Forelimb muscle (tissue), 1 donor: ENCODE results near the gene PLXNA2. TPM values are rescaled to one million over a fixed set of nuclear protein-coding genes. Genes with fewer than 3 reads are reported as not detected.

Experiments used
- DNase-seq: peaks from one replicate; pipeline ENCODE4 v3.0.0-alpha.2; 2013; ENCODE audit warnings: low read depth
- polyA plus RNA-seq: library from polyadenylated mRNA; unstranded; fragments of 120-200 nt; gene quantifications from one replicate; pipeline ENCODE4 v1.2.1, GENCODE V29; 2013; ENCODE audit not compliant: insufficient read length

PLXNA2 gene
- polyA plus RNA-seq, 1 donor = 36.3 TPM

DNA sequence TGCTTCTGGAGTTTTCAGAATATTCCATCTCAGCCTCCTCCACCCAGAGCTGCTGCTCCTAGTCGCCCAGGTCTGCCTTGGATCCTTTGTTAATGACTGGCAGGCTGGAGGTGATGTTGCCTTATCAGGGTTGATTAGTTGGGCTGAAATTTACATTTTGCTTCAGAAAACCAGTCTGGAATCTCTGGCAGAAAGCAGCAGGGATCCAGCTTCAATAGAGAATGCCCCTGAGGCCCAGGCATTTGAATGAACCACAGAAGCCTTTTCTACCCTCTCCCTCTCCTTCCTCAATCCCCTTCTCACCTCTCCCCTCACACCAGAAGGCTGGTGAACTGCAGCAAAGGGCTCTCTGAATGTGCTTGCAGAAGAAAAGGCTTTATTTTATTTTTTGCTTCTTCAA is 83.2 kb downstream of the PLXNA2 start:
- DNase-seq = no peak

DNA sequence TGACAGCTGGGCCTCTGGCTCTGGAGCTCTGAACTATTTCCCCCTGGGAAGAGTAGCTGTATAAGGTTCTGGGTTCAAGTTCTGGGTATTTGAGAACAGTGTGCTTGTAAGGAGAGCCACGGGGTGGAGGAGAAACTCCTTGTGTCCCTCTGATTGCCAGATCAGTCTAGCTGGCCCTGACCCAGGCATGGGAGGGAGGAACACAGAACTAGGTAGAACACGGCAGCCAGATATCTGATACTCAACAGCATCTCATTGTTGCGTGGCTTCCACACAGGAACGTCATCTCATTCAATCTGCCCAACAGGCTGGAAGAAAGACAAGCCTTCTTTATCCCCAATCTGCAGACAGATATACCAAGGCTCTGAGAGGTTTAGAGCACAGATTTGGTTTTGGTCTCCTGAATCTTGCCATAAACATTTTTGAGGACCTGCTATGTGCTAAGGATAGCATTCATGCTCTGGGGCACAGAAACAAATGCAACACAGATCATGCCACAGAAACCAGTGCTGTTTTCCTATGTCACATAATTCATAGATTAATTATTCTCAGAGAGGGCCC is 83.8 kb downstream of the PLXNA2 start:
- DNase-seq = no peak

DNA sequence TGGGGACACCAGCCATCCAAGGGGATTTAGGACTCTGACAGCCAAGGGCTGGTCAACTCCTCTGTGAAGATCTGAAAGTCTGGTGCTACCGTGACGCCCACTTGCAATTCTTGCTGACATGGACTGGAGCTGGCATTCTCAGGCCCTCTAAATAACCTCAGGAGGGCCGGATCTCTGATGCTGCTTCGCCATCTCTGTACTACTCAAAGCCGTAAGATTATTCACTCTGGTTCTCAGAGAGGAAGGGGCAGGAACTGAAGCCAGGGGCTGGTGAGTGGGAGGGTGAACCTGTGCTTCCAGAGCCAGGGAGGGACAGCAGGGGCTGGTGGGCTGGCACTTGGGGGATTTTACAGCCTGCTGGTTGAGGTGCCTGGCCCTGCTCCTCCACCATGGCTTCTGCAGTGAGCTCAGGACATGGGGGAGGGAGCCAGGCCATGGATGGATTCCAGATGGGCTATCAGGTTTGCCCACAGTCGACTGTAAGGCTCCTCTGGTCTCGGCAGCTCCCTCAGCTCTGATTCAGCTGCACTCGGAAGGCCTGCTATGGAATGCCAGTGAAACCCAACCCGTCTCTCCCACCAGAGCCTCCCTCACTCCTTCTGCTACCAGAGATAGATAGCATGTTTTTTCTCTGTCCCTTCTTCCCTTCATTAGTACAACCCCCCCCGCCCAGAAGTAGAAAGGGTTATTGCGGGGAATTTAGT is 84.5 kb downstream of the PLXNA2 start:
- no peak for DNase-seq

DNA sequence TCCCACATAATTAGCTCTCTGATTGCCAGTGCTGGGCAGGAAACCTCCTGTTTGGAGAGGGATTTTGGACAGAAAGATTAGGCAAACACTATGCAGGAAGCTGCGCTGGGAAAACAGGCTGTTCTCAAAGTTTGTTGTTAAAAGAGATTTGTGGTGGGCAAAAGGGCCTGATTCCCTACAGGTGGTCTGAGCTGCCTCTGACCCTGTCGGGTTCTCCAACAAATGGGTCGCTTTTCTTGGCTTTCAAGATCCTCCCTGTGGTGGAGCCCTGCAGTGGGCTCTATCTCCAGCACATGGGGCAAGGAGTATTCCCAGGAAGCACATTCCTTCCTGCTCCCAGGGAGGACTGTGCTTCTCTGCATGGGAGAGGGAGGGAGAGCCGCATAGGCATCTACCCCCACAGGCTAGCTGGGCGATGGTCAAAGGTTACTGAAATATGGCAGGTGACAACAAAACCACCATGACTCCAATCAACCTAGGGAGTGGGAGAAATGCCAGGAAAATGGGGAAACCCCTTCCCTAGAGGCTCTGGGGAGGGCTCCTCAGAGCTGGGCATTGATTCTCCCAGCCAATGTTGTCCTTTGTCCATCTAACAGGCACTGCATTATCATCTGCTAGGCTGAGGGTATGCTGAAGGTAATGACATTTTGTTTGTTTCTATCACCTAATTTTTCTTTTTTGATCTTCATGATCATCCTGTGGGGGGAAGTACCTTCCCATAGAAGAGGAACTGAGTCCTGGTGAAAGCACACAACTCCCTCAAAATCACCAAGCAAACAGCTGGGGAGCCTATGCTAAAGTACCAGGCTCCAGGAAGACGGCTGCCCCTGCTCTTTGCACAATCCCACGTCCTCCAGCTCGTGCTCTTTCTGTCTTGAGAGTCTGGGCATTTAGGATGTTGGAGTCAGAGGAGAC is 85.3 kb downstream of the PLXNA2 start:
- DNase-seq = no peak

DNA sequence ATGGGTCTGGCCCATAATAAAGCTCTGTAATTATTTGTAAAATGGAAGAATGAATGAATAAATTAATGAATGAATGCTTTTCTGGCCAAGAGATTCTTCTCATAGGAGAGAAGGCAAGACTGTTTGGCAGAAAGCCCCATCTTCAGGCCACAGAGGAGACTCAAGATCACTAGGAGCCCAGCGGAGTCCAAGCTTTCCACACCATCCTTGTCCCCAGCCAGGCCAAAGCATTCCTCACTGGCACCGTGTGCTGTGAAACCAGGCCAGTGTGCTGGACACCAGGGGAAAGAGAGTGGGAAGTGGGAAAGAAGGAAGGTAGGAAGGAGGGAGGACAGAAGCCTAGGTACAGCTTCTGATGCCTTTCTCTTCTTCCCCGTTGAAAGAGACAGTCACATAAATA is 86.4 kb downstream of the PLXNA2 start:
- DNase-seq = no peak

DNA sequence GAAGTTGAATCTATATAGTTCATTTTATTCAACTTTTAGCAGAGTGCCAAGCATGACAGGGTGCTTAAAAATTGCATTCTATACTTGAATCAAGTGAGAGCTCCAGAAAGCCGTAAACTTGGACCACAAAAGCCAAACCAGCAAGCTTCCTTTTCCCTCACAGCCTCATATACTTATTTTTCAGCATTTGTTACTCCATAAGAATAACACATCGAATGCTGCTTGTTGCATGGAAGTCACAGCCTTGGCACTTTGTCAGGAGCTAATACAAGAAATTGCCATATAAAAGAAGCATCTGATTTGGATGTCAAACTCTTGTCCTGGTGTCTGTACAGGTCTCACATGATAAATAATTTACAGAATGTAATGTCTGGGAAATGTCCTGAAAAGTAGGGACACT is 87.4 kb downstream of the PLXNA2 start:
- no peak for DNase-seq

DNA sequence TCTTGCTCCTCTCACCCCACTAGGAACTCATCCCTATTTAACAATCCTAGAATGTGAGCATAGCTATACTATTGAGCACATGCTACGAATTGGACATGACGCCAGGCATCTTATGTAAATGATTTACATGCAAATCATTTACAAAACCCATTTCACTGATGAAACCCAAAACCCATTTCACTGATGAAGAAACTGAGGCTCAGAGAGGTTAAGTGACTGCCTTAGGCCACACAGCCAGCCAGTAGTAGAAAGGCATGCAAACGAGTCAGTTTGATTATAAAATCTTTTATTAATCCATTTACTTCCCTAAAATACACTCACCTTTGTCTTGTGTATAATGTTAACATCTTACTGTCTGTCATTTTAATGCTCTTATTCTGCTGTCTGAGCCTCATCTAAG is 87.9 kb downstream of the PLXNA2 start:
- DNase-seq = no peak

DNA sequence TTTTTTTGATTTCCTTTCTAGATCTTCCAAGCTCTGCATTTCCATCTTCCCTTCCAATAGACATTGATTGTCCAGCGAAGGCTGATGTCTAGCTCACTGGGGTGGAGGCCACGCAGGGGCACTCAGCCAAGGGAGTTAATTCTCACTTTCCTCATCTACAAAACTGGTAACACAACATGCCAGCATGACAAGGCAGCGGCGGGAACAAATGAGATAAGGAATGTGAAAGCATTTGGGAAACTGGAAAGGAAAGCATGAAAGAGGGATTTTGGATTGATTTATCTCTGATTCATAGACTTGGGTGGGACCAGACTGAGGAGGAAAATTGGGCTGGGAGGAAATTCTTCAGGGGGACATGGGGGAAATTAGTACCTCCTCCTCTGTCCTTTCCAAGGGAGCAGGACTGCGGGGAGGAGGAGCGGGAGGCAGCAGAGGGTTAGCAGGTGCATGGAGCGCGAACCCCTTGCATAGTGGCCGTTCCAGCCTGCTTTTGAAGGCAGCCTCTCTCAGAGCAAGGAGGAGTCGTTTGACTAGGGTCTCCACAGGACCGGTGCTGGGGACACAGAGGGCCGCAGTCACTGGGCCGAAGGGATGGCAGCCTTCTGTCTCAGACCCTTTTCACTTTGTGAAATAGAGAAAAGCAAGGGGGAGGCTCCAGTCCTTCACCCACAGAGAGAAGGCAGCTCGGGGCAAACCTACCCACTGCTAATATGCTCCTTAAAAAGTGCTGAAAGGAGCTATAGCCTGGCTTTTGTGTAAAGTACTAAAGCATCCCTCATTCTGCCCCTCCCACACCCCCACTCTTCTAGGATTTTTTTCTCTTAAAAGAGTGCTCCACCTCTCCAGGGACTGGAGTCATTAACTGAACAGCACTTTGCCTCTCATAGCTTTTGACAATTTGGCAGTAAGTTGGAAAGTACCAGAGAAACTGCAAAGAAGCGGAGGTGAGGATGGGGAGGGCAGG is 89.2 kb downstream of the PLXNA2 start:
- DNase-seq = no peak

DNA sequence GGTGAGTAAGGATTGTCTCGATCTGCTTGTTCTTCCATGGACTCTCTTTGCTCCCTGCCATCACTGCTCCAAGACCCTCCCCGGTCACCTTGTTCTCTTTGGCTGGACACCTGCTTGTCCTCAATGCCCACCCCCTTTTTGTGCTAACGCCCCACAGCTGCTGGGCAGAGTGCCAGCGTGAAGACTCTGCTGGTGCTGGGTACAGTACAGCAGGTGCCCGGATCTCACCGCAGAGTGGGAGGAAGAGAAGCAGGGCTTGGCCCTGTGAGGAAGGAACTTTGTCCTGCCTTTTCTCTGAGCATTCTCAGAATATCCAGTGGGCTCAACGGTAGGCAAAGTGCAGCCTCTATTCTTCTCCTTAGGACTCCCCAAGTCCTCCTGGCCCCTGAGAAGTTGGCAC is 90.1 kb downstream of the PLXNA2 start:
- no peak for DNase-seq

DNA sequence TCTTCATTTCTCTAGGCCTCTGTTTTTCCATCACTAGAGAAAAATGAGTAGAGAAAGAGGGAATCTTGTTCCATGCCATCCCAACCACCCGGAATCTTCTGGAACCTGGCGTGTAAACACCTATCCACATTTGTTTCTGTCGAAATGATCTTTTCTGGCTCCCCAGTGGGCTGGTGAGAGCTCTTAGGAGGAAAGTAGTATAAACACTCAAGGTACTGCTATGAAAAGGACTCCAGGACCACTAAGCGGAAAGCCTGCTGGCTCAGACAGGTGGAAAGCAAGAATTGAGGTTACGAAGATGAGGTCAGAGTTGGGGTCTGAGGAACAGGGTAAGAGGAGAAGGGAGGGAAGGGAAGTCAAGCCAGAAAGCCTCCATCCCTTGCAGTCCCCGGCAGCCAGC is 90.8 kb downstream of the PLXNA2 start:
- no peak for DNase-seq

DNA sequence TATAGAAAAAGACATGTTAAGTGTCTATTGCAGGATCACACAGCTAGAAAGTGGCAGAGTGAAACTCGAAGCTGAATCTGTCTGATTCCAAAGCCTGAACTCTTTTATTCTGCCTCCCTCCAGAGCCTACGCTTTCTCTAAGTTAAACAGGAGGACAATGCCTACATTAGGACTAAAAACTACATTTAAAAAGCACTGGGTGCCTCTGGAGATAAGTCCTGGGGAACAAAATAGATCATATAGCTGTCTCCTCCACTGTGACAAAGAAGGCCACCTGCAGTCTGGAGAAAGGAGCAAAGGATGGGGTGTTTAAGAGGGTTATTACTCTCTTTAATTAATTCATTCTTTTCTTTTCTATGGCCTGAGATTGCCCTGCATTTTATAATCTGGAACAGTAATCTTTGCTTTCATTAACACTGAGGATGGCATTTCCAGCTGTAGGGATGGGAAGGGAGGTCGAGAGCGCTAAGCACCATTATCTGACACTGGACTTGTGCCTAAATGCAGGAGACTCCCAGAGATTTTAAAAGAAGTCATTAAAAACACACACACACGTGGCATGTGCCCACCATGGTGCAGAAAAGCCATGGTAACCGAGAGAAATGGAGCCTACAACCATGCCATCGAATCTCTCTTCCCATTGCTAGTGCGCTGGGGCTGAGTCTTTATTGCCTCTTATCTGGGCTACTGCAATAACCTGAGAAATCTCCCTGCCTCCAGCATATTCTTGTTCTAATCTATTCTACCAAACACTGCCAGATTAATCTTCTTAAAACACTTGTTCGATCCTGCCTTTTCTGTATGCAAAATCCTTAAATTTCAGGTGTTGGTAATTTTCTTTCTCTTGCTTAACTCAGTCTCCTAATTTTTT is 92.2 kb downstream of the PLXNA2 start:
- no peak for DNase-seq

DNA sequence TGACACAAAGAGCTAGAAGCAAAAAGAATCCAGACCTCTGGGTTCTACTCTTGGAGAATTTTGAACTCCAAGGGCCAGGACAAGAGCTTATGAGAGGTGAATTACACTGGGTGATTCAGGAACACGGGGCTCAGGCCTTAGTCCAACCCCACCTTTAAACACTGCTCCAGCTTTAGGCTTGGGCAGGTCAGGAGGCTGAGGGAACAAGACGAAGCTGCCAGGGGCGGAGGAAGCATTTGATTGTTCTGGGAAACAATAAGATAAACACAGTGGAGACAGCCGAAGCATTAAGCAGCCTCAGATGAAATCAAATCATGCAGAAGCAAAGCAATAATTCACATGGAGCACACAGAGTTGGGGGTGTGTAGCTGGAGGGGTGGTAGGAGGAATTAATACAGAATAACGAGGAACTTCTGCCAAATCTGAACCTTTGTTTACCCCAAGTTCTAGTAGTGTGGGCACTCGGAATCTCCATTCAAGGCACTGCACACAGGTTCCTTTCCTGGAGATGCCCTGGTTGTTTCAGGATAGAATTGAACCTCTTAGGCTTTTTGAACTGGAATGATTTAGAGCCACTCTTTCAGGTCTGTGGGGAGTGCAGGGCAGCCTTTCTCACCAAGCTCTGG is 93.2 kb downstream of the PLXNA2 start:
- DNase-seq = no peak

DNA sequence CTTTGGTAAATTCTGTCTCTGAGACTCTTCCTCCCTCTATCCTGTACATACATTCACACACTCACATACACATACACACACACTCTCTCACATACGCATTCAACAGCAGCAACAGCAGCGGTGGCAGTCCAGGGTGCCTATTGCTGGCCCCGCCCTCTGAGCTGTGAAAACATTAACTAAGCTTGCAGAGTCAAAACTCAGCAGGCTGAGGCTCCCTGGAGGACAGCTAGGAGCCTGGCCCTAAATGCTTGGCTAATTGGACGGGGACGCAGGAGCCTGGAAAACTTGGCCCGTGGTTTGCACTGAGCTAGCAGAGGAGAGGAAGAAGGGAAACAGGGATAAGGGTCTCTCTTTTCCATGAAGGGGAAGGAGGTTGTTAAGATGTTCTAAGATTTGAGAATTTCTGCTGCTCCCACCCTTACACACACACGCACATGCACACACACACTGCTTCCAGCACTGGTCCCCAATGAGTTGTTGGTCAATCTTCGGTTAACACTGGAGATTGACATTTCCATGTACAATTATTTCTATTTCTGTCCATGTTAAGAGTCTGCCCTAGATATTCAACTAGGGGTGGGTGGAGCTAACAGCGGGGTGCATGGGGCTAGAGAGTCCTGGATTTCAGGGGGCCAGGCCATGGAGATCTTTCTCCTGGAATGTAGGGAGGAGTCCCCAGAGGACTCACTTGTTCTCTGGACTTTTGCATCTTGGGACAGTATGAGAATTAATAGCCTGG is 94.2 kb downstream of the PLXNA2 start:
- DNase-seq = no peak

DNA sequence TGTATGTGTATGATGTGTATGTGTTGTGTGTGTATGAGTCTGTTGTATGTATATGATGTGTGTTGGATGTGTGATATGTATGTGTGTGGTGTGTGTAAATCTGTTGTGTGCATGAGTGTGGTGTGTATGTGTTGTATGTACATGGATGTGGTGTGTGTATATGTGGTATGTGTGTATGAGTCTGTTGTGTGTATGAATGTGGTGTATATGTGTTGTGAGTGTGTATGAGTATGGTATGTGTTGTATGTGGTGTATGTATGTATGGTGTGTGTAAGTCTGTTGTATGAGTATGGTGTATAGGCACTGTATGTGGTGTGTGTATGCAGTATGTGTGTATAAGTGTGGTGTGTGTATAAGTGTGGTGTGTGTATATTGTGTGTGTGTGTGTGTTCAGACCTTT is 95.0 kb downstream of the PLXNA2 start:
- DNase-seq = no peak

DNA sequence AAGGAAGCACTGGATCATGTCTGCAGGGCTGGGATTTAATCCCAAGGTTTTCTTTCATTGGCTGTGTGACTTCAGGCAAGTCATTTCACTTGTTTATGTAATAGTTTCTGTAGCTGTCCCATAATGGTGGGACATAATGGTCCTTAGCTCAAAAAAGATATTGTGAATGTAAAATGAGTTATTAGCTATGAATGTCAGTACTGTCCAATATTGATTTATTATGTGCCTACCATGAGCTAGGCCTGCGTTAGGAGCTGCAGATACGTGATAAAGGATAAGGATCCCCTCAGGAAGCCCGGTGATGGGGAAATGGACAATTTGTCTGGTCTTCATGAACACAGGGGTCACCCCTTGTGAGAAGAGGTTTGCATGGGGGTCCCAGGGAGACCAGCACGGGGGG is 95.8 kb downstream of the PLXNA2 start:
- DNase-seq = no peak

DNA sequence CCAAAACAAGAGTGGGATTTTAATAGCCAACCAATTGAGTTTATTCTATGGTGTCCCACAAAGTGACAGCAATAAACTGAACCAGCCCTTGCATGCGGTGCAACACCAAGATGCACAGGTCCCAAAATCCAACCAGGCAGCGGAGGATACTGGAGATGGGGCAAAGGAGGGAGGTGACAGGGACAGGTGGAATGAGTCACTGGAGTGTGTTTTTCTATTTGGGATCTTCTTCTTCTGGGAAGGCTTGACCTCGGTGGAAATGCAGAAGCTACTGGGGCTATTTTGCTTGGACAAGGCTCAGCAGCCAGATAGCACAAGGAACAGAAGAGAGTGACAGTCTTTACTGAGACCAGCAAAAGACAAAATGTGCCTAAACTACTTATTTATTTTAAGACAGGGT is 97.5 kb downstream of the PLXNA2 start:
- no peak for DNase-seq

DNA sequence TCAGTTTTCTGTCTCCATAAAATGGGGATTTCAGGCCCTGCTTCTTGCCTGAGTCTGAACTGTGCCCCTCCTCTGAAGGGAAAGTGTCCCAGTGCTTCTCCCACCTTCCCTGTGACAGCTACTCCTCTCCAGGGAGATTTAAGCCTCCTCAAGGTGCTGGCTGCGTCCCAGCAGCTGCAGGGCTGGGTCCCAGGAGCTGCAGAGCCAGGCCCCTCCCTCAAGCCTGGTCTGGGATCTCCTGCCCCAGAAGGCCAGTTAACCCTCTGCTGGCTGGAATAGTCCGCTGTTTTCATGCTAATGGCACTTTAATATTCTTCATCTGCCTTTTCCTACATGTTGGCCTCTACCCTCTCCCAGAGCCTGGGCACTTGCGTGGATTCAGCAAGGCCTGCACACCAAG is 99.0 kb downstream of the PLXNA2 start:
- no peak for DNase-seq

DNA sequence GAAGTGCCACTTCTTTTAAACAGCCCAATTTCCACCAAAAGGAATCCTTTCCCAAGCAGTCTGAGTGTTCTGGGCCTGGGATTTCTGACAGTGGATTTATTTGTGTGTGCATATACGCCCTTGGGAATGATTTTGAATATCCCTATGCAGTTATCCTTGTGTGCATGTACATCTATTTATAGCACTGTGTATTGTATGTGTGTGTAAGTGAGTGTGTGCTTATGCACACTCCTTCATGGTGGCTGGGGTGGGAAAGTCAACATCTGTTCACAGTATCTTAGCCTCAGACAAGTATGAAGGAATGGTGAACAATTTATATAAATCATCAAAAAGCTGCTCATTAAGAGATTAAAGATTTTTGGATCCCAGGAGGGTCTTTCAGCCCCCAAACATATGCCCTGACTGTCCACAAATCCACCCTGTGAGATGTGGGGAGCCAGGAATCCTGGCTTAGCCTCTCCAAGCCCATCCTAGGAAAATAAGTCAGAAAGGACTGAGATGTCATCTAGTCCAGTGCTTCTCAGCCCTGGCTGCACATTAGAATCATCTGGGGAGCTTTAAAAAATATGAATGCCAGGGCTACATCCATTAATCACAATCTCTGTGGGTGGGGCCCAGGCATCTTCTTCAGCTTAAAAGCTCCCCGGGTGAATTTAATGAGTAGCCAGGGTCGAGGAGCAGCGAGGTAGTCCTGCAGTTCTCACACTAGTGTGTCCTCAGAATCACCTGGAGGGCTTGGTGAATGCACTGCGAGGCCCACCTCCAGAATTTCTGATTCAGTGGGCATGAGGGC is 101.4 kb downstream of the PLXNA2 start:
- no peak for DNase-seq
